Measurements from ENCODE around the gene FBLN1. TPM values are rescaled to one million over a fixed set of nuclear protein-coding genes. Genes with fewer than 3 reads are reported as not detected.
A peak's percentile ranks its signal among the peaks of the same experiment; 100 is the strongest.

FBLN1 gene
- total and polyA plus RNA-seq, 5 donors from 2014 or later, result 0.49 TPM; not detected in 4

- H3K27me3 ChIP-seq (ENCODE audit: control insufficient read depth, insufficient read depth, low read length), result no peaks in the 10 kb centered on the region
- Mint-ChIP-seq H3K27me3 (no peaks in the 10 kb centered on the region), H3K27ac (no peak overlapping the region), H3K4me1 (no peaks in the 10 kb centered on the region), H3K36me3 (no peaks in the 10 kb centered on the region), H3K9me3 (peaks cover 0 to 2% (median 0%) of the 10 kb centered on the region in 7 donors), H3K4me3 (no peak overlapping the region)
- no peak overlapping the region for H3K27ac ChIP-seq (ENCODE audit: insufficient read depth, low read length, poor library complexity, severe bottlenecking)
- no peaks in the 10 kb centered on the region for H3K4me1 ChIP-seq (ENCODE audit: control insufficient read depth, insufficient read depth, low read length, poor library complexity, severe bottlenecking)
- no peak overlapping the region for H3K4me3 ChIP-seq (ENCODE audit: low read depth, low read length)
- H3K36me3 ChIP-seq (ENCODE audit: control insufficient read depth, insufficient read depth, low read length), result no peaks in the 10 kb centered on the region
- DNase-seq, result no peak
- no peaks in the 10 kb centered on the region for H3K9me3 ChIP-seq (ENCODE audit: control insufficient read depth in 2 of 2, low read length in 2 of 2)
- no peak for ATAC-seq (ENCODE audit: low read depth in 2 of 2)
Measured at GRCh38 chr22:45597460-45598192, 94.9 kb downstream of the FBLN1 start.

DNA sequence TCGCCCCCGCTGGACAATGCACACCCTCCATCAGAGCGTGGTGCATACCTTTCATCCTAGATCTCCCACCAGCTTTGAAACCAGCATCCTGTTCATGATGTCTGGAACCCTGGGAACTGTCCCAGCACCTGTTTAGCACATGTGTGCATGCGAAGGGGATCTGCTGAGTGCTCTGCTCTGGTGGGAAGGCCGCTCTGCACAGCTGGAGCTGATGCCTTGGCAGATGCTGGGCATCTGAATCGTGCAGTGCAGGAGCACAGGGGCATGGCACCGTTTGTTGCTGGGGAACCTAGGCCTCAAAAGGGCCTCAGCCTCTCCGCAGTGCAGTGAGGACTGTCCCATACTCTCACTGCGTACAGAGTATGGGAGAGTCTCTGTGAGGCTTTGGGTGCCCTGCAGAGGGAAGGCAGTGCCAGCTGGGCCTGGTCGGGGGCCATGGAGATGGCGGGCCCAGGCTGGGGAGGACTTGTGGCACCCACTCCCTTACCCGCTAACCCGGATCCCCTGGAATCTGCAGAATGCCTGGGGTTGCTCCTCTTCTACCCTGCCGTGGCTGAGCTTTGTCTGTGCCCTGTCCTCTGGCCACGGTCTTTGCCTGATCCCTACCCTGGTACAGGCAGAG is 96.0 kb downstream of the FBLN1 start:
- Histone ChIP-seq H3K36me3 (ENCODE audit: control insufficient read depth, insufficient read depth, low read length) (no peaks in the 10 kb centered on the region), H3K4me3 (ENCODE audit: low read depth, low read length) (no peak overlapping the region), H3K9me3 (ENCODE audit: control insufficient read depth in 2 of 2, low read length in 2 of 2) (no peaks in the 10 kb centered on the region), H3K27me3 (ENCODE audit: control insufficient read depth, insufficient read depth, low read length) (no peaks in the 10 kb centered on the region), H3K4me1 (ENCODE audit: control insufficient read depth, insufficient read depth, low read length, poor library complexity, severe bottlenecking) (no peaks in the 10 kb centered on the region), H3K27ac (ENCODE audit: insufficient read depth, low read length, poor library complexity, severe bottlenecking) (no peak overlapping the region)
- Mint-ChIP-seq H3K36me3 (no peaks in the 10 kb centered on the region), H3K4me3 (no peak overlapping the region), H3K9me3 (peaks cover 0 to 2% (median 0%) of the 10 kb centered on the region in 7 donors), H3K27ac (peak overlapping the region in 1 of 3 donors; percentile 66), H3K4me1 (no peaks in the 10 kb centered on the region), H3K27me3 (no peaks in the 10 kb centered on the region)
- ATAC-seq (ENCODE audit: low read depth in 2 of 2) (no peak), DNase-seq (no peak)

DNA sequence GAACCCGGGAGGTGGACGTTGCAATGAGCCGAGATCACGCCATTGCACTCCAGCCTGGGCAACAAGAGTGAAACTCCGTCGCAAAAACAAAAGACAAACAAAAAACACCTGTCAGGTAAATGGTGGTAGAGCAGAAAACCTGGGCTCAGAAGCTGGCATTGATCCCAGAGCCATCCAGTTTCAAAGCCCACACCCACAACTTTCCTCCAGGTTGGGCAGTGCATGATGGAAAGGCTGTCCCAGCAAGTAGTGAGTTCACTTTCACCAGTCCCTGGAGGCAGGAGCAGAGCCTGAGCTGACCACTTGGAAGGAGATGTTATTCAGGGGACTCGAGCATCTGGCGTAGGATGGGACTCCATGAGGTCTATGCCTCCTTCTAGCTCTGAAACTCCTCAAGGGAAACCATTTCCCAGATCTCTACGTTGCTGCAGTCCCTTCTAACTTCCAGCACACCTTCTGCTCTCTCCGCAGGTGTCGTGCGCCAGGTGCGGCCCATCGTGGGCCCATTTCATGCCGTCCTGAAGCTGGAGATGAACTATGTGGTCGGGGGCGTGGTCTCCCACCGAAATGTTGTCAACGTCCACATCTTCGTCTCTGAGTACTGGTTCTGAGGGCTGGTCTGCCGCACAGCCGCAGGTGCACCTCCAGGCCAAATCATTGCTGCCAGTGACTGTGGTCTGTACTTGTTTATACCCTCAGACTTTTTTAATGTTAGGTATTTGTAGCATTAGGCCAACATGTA is 97.3 kb downstream of the FBLN1 start:
- DNase-seq (no peak), ATAC-seq (ENCODE audit: low read depth in 2 of 2) (no peak)
- no peaks in the 10 kb centered on the region for H3K4me1 ChIP-seq (ENCODE audit: control insufficient read depth, insufficient read depth, low read length, poor library complexity, severe bottlenecking)
- Mint-ChIP-seq H3K9me3 (peaks cover 0 to 2% (median 0%) of the 10 kb centered on the region in 7 donors), H3K4me1 (no peaks in the 10 kb centered on the region), H3K27ac (no peak overlapping the region), H3K4me3 (no peak overlapping the region), H3K27me3 (no peaks in the 10 kb centered on the region), H3K36me3 (no peaks in the 10 kb centered on the region)
- no peaks in the 10 kb centered on the region for H3K9me3 ChIP-seq (ENCODE audit: control insufficient read depth in 2 of 2, low read length in 2 of 2)
- H3K4me3 ChIP-seq (ENCODE audit: low read depth, low read length), result no peak overlapping the region
- H3K36me3 ChIP-seq (ENCODE audit: control insufficient read depth, insufficient read depth, low read length), result no peaks in the 10 kb centered on the region
- H3K27me3 ChIP-seq (ENCODE audit: control insufficient read depth, insufficient read depth, low read length), result no peaks in the 10 kb centered on the region
- H3K27ac ChIP-seq (ENCODE audit: insufficient read depth, low read length, poor library complexity, severe bottlenecking), result no peak overlapping the region

DNA sequence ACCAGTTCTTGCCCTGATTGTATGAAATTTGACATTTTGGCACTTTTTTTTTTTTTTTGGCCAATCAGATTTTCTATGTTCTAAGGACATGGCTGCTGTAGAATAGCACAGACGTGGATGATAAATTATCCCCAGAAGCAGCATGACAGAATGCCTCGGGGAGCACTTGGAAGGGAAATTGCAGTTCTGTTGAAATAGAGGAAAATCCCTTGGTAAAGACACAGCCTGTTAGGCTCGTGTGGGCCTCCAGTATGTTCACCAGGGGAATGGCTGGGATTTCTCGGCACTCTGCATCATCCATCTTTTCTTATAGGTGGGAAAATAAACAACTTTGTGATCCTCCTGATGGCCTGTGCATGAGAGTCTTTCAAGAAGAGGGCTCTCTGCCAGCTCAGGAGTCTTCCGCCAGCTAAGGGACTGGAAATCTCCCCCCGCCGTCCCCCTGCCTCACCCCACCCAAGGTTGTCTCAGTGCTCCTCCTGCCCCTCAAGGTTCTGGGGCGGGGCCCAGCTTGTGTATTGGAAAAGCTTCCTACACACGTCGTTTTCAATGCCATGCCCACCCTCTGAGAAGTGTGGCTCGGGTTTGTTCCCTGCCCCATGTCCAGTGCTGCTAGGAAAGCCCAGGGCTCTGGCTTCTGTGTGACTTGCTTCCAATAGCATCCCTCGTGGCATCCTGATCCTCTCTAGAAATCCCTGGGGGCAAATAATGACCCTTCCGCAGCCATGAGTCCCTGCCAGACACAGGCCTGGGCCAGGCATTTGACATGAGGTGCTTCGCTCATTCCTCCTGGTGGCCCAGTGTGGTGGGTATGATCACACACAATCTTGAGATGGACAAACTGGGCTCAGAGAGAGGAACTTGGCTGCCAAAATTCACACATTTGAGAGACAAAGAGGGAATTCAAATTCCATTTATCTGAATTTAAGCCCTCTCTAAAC is 98.4 kb downstream of the FBLN1 start:
- H3K4me1 ChIP-seq (ENCODE audit: control insufficient read depth, insufficient read depth, low read length, poor library complexity, severe bottlenecking), result no peaks in the 10 kb centered on the region

GRCh38 chr22:45602004-45602733 is 99.5 kb downstream of the FBLN1 start:
- ATAC-seq (ENCODE audit: low read depth in 2 of 2), result no peak
- no peak for DNase-seq
- Mint-ChIP-seq H3K27ac (no peak overlapping the region), H3K9me3 (peaks cover 0 to 1% (median 0%) of the 10 kb centered on the region in 7 donors), H3K4me3 (no peak overlapping the region), H3K4me1 (peaks cover 0 to 2% (median 0%) of the 10 kb centered on the region in 4 donors), H3K27me3 (no peaks in the 10 kb centered on the region), H3K36me3 (no peaks in the 10 kb centered on the region)
- no peak overlapping the region for H3K4me3 ChIP-seq (ENCODE audit: low read depth, low read length)
- H3K27ac ChIP-seq (ENCODE audit: insufficient read depth, low read length, poor library complexity, severe bottlenecking), result no peak overlapping the region
- H3K36me3 ChIP-seq (ENCODE audit: control insufficient read depth, insufficient read depth, low read length), result no peaks in the 10 kb centered on the region
- no peaks in the 10 kb centered on the region for H3K9me3 ChIP-seq (ENCODE audit: control insufficient read depth in 2 of 2, low read length in 2 of 2)
- H3K27me3 ChIP-seq (ENCODE audit: control insufficient read depth, insufficient read depth, low read length), result no peaks in the 10 kb centered on the region
- H3K4me1 ChIP-seq (ENCODE audit: control insufficient read depth, insufficient read depth, low read length, poor library complexity, severe bottlenecking), result no peaks in the 10 kb centered on the region

More for the DNA sequence above, 98.4 kb downstream of the FBLN1 start:
- H3K36me3 ChIP-seq (ENCODE audit: control insufficient read depth, insufficient read depth, low read length), result no peaks in the 10 kb centered on the region
- no peaks in the 10 kb centered on the region for H3K27me3 ChIP-seq (ENCODE audit: control insufficient read depth, insufficient read depth, low read length)
- Mint-ChIP-seq H3K4me3 (no peak overlapping the region), H3K4me1 (peaks cover 0 to 2% (median 0%) of the 10 kb centered on the region in 4 donors), H3K27ac (no peak overlapping the region), H3K36me3 (no peaks in the 10 kb centered on the region), H3K27me3 (no peaks in the 10 kb centered on the region), H3K9me3 (peaks cover 0 to 1% (median 0%) of the 10 kb centered on the region in 7 donors)
- no peaks in the 10 kb centered on the region for H3K9me3 ChIP-seq (ENCODE audit: control insufficient read depth in 2 of 2, low read length in 2 of 2)
- no peak for DNase-seq
- H3K4me3 ChIP-seq (ENCODE audit: low read depth, low read length), result no peak overlapping the region
- no peak overlapping the region for H3K27ac ChIP-seq (ENCODE audit: insufficient read depth, low read length, poor library complexity, severe bottlenecking)
- ATAC-seq (ENCODE audit: low read depth in 2 of 2), result no peak

DNA sequence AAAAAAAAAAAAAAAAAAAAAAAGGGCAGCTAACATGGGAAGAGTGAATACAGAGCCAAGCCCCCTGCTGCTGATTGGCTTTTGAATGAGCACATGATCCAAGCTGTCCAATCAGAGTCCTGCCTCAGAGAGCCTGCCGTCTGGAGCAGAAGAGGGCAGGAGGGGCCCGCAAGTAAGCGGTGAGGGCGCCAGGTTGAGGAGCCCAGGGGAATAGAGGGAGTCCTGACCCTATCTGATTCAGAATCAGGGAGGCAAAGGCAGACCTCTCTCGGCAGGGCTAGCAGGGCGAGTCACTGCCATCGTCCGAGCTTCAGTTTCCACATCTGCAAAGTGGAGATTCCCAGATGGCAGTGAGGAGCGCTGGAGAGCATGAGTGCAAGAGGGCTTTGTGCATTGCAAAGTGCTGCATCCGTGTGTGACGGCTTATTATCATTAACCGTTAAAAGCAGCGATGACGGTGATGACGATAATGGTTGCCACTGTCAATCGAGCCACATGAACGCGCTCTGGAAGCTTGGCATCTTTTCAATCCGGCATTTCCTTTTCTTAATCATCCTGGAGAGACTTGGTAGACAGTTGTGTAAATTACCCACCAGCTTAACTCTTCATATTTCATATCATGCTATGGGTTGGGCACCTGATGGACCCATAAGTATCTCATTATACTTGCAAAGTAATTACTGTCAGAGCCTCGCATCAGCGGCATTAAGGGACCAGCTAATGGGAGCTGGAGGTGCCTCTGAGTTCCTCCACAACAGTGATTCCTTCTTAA is 100.3 kb downstream of the FBLN1 start:
- H3K9me3 Mint-ChIP-seq, result peaks cover 0 to 1% (median 0%) of the 10 kb centered on the region in 7 donors
- Histone ChIP-seq H3K4me3 (ENCODE audit: low read depth, low read length) (no peak overlapping the region), H3K4me1 (ENCODE audit: control insufficient read depth, insufficient read depth, low read length, poor library complexity, severe bottlenecking) (no peaks in the 10 kb centered on the region), H3K9me3 (ENCODE audit: control insufficient read depth in 2 of 2, low read length in 2 of 2) (no peaks in the 10 kb centered on the region), H3K27me3 (ENCODE audit: control insufficient read depth, insufficient read depth, low read length) (no peaks in the 10 kb centered on the region), H3K36me3 (ENCODE audit: control insufficient read depth, insufficient read depth, low read length) (no peaks in the 10 kb centered on the region), H3K27ac (ENCODE audit: insufficient read depth, low read length, poor library complexity, severe bottlenecking) (no peak overlapping the region)
- no peak overlapping the region for H3K4me3 Mint-ChIP-seq
- peaks cover 0 to 2% (median 0%) of the 10 kb centered on the region in 4 donors for H3K4me1 Mint-ChIP-seq
- H3K27me3 Mint-ChIP-seq, result no peaks in the 10 kb centered on the region
- no peak overlapping the region for H3K27ac Mint-ChIP-seq
- no peak for ATAC-seq (ENCODE audit: low read depth in 2 of 2)
- H3K36me3 Mint-ChIP-seq, result no peaks in the 10 kb centered on the region
- DNase-seq, result no peak

Measured in CD4-positive, CD25-positive, alpha-beta regulatory T cell (primary cell).